Measurements from ENCODE around the gene SETBP1. TPM values are rescaled to one million over a fixed set of nuclear protein-coding genes. Genes with fewer than 3 reads are reported as not detected.

Gene SETBP1
- total and polyA plus RNA-seq, 2 of the 8 experiments (the other 6 are each of a cell fraction or from before 2014, with no cell fraction given), result 2.0 to 6.5 TPM

GRCh38 chr18:44804033-44804432 lies 123.3 kb downstream of the SETBP1 start (continued):
- TF ChIP-seq, protein P1, sequence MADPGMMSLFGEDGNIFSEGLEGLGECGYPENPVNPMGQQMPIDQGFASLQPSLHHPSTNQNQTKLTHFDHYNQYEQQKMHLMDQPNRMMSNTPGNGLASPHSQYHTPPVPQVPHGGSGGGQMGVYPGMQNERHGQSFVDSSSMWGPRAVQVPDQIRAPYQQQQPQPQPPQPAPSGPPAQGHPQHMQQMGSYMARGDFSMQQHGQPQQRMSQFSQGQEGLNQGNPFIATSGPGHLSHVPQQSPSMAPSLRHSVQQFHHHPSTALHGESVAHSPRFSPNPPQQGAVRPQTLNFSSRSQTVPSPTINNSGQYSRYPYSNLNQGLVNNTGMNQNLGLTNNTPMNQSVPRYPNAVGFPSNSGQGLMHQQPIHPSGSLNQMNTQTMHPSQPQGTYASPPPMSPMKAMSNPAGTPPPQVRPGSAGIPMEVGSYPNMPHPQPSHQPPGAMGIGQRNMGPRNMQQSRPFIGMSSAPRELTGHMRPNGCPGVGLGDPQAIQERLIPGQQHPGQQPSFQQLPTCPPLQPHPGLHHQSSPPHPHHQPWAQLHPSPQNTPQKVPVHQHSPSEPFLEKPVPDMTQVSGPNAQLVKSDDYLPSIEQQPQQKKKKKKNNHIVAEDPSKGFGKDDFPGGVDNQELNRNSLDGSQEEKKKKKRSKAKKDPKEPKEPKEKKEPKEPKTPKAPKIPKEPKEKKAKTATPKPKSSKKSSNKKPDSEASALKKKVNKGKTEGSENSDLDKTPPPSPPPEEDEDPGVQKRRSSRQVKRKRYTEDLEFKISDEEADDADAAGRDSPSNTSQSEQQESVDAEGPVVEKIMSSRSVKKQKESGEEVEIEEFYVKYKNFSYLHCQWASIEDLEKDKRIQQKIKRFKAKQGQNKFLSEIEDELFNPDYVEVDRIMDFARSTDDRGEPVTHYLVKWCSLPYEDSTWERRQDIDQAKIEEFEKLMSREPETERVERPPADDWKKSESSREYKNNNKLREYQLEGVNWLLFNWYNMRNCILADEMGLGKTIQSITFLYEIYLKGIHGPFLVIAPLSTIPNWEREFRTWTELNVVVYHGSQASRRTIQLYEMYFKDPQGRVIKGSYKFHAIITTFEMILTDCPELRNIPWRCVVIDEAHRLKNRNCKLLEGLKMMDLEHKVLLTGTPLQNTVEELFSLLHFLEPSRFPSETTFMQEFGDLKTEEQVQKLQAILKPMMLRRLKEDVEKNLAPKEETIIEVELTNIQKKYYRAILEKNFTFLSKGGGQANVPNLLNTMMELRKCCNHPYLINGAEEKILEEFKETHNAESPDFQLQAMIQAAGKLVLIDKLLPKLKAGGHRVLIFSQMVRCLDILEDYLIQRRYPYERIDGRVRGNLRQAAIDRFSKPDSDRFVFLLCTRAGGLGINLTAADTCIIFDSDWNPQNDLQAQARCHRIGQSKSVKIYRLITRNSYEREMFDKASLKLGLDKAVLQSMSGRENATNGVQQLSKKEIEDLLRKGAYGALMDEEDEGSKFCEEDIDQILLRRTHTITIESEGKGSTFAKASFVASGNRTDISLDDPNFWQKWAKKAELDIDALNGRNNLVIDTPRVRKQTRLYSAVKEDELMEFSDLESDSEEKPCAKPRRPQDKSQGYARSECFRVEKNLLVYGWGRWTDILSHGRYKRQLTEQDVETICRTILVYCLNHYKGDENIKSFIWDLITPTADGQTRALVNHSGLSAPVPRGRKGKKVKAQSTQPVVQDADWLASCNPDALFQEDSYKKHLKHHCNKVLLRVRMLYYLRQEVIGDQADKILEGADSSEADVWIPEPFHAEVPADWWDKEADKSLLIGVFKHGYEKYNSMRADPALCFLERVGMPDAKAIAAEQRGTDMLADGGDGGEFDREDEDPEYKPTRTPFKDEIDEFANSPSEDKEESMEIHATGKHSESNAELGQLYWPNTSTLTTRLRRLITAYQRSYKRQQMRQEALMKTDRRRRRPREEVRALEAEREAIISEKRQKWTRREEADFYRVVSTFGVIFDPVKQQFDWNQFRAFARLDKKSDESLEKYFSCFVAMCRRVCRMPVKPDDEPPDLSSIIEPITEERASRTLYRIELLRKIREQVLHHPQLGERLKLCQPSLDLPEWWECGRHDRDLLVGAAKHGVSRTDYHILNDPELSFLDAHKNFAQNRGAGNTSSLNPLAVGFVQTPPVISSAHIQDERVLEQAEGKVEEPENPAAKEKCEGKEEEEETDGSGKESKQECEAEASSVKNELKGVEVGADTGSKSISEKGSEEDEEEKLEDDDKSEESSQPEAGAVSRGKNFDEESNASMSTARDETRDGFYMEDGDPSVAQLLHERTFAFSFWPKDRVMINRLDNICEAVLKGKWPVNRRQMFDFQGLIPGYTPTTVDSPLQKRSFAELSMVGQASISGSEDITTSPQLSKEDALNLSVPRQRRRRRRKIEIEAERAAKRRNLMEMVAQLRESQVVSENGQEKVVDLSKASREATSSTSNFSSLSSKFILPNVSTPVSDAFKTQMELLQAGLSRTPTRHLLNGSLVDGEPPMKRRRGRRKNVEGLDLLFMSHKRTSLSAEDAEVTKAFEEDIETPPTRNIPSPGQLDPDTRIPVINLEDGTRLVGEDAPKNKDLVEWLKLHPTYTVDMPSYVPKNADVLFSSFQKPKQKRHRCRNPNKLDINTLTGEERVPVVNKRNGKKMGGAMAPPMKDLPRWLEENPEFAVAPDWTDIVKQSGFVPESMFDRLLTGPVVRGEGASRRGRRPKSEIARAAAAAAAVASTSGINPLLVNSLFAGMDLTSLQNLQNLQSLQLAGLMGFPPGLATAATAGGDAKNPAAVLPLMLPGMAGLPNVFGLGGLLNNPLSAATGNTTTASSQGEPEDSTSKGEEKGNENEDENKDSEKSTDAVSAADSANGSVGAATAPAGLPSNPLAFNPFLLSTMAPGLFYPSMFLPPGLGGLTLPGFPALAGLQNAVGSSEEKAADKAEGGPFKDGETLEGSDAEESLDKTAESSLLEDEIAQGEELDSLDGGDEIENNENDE (IDR thresholded peaks at IDR 0.05; ENCODE audit: insufficient replicate concordance, low read length), result no peak
- TF ChIP-seq BRCA1 (IDR thresholded peaks at IDR 0.05; ENCODE audit: low read depth, low read length) (no peak), FOSL1 (IDR thresholded peaks at IDR 0.05; ENCODE audit: insufficient read depth, low read depth, low read length) (no peak), GTF2F1 (IDR thresholded peaks at IDR 0.05; ENCODE audit: borderline replicate concordance, low read depth, low read length) (no peak), SUZ12 (IDR thresholded peaks at IDR 0.05; ENCODE audit: low read length) (no peak), KDM1A (IDR thresholded peaks at IDR 0.05; ENCODE audit: borderline replicate concordance, low read length) (no peak), YY1 (IDR thresholded peaks at IDR 0.05; ENCODE audit: low read depth, low read length) (no peak), CEBPB (IDR thresholded peaks at IDR 0.05; ENCODE audit: low read depth, low read length) (no peak), EGR1 (IDR thresholded peaks at IDR 0.05; ENCODE audit: borderline replicate concordance, low read depth, low read length) (no peak), EZH2 (IDR thresholded peaks at IDR 0.05; ENCODE audit: low read depth, low read length, severe bottlenecking) (no peak), SIRT6 (IDR thresholded peaks at IDR 0.05; ENCODE audit: low read length) (no peak)

Measured in H1 (cell line).